IMR-90 (cell line): ENCODE data around the gene HSD17B7. TPM values are rescaled to one million over a fixed set of nuclear protein-coding genes. Genes with fewer than 3 reads are reported as not detected.

Source experiments
- ATAC-seq: fragments of 200-7000 bp; cut with Tn5 transposase; 2 replicates; pipeline ENCODE4 v1.9.1; 2020; ENCODE audit warnings: low read depth, mild to moderate bottlenecking, moderate library complexity
- BruUV-seq: library from RNA; stranded (reverse); fragments of 400-500 nt; replicated peaks from 2 replicates; lab custom pipeline; 2021; lab: Mats Ljungman, UMichigan
- CTCF ChIA-PET: fragments of 300-600 bp; formaldehyde crosslinking; extraction: SDS; loops from one replicate; lab custom pipeline; 2021; ENCODE audit warnings: antibody characterized with exemption; lab: Yijun Ruan, JAX
- POLR2A ChIA-PET: fragments of 300-600 bp; sonication (Branson Sonifier 250); formaldehyde crosslinking; loops from one replicate; lab custom pipeline; 2022; ENCODE audit warnings: antibody characterized with exemption; ENCODE audit not compliant: unreplicated experiment; lab: Charles Lee
- DNase-seq: peaks from one replicate; pipeline ENCODE4 v3.0.0; 2013
- H2AFZ ChIP-seq: replicated peaks from 2 replicates; pipeline ENCODE3; 2013; ENCODE audit warnings: low read length, mild to moderate bottlenecking; ENCODE audit not compliant: poor library complexity
- H2AK5ac ChIP-seq: 2 replicates; pipeline ENCODE4 v1.6.1; 2013; ENCODE audit warnings: low read depth, low read length, inconsistent platforms
- H2AK9ac ChIP-seq: replicated peaks from 2 replicates; pipeline ENCODE3; 2013; ENCODE audit warnings: mild to moderate bottlenecking, low read depth, low read length, moderate library complexity; ENCODE audit not compliant: poor library complexity
- H2BK120ac ChIP-seq: 2 replicates; pipeline ENCODE4 v1.6.1; 2013; ENCODE audit warnings: low read depth, low read length, inconsistent platforms
- H2BK15ac ChIP-seq: 3 replicates; pipeline ENCODE4 v1.6.1; 2013; ENCODE audit warnings: low read depth, low read length, inconsistent platforms
- H2BK20ac ChIP-seq: 2 replicates; pipeline ENCODE4 v1.6.1; 2013; ENCODE audit warnings: low read depth, mild to moderate bottlenecking, inconsistent platforms, low read length, moderate library complexity
- H2BK5ac ChIP-seq: 2 replicates; pipeline ENCODE4 v1.6.1; 2013; ENCODE audit warnings: mild to moderate bottlenecking, low read depth, low read length, inconsistent platforms; ENCODE audit not compliant: poor library complexity, severe bottlenecking
- H3K14ac ChIP-seq: replicated peaks from 2 replicates; pipeline ENCODE4 v1.6.1; 2013; ENCODE audit warnings: low read depth, low read length, inconsistent platforms
- H3K18ac ChIP-seq: 2 replicates; pipeline ENCODE4 v1.6.1; 2013; ENCODE audit warnings: low read depth, low read length, control low read depth
- H3K23ac ChIP-seq: 2 replicates; pipeline ENCODE4 v1.6.1; 2013; ENCODE audit warnings: low read depth, low read length, inconsistent platforms
- H3K27ac ChIP-seq: 2 replicates; pipeline ENCODE4 v1.5.1; 2013; ENCODE audit warnings: mild to moderate bottlenecking, control low read depth, low read length; ENCODE audit not compliant: insufficient read depth
- H3K27me3 ChIP-seq: 2 replicates; pipeline ENCODE4 v1.6.1; 2013; ENCODE audit warnings: low read length; ENCODE audit not compliant: control insufficient read depth, insufficient read depth
- H3K36me3 ChIP-seq: 2 replicates; pipeline ENCODE4 v1.6.1; 2013; ENCODE audit warnings: low read length, mixed read lengths; ENCODE audit not compliant: control insufficient read depth, insufficient read depth
- H3K4ac ChIP-seq: 2 replicates; pipeline ENCODE4 v1.6.1; 2013; ENCODE audit warnings: low read depth, low read length, inconsistent platforms
- H3K4me1 ChIP-seq: 2 replicates; pipeline ENCODE4 v1.6.1; 2013; ENCODE audit warnings: low read length, mixed read lengths; ENCODE audit not compliant: control insufficient read depth, insufficient read depth
- H3K4me2 ChIP-seq: 2 replicates; pipeline ENCODE4 v1.6.1; 2013; ENCODE audit warnings: low read depth, mild to moderate bottlenecking, control low read depth, low read length, moderate library complexity
- H3K4me3 ChIP-seq: 2 replicates; pipeline ENCODE4 v1.5.1; 2013; ENCODE audit warnings: low read depth, mild to moderate bottlenecking, control low read depth, low read length, moderate library complexity; ENCODE audit not compliant: insufficient read depth
- H3K56ac ChIP-seq: 2 replicates; pipeline ENCODE4 v1.6.1; 2013; ENCODE audit warnings: low read length, inconsistent platforms; ENCODE audit not compliant: insufficient read depth; ENCODE audit errors: extremely low read depth
- H3K79me1 ChIP-seq, 2 experiments: 2 replicates each; pipeline ENCODE4 v1.6.1; 2013; ENCODE audit warnings: low read length in 2 of 2, inconsistent platforms in 1 of 2, low read depth in 1 of 2
- H3K9ac ChIP-seq: 2 replicates; pipeline ENCODE4 v1.6.1; 2013; ENCODE audit warnings: low read depth, low read length, control low read depth
- H3K9me1 ChIP-seq: 2 replicates; pipeline ENCODE4 v1.6.1; 2013; ENCODE audit warnings: low read length, inconsistent platforms; ENCODE audit not compliant: insufficient read depth
- H3K9me3 ChIP-seq: 2 replicates; pipeline ENCODE4 v1.6.1; 2013; ENCODE audit warnings: low read length; ENCODE audit not compliant: control insufficient read depth, insufficient read depth
- H4K20me1 ChIP-seq: 2 replicates; pipeline ENCODE4 v1.6.1; 2013; ENCODE audit warnings: low read length, inconsistent platforms; ENCODE audit not compliant: insufficient read depth
- H4K5ac ChIP-seq: 2 replicates; pipeline ENCODE4 v1.6.1; 2013; ENCODE audit warnings: mild to moderate bottlenecking, low read depth, low read length, control low read depth
- H4K8ac ChIP-seq, 2 experiments: 2 replicates each; pipeline ENCODE4 v1.6.1; 2013; ENCODE audit warnings: low read depth in 2 of 2, low read length in 2 of 2, control low read depth in 1 of 2, inconsistent platforms in 1 of 2
- H4K91ac ChIP-seq: 2 replicates; pipeline ENCODE4 v1.6.1; 2013; ENCODE audit warnings: low read depth, low read length, inconsistent platforms; ENCODE audit not compliant: insufficient read depth
- BHLHE40 ChIP-seq: fragments of 150-350 bp; IDR thresholded peaks from 2 replicates; pipeline ENCODE4 v1.6.1; 2016; ENCODE audit warnings: mild to moderate bottlenecking, low read depth, low read length
- CTCF ChIP-seq: conservative IDR thresholded peaks from 2 replicates; pipeline ENCODE4 v1.5.1; 2012; ENCODE audit warnings: mild to moderate bottlenecking, low read depth, low read length, improper control_type of control experiment
- ELK1 ChIP-seq: fragments of 150-350 bp; IDR thresholded peaks from 2 replicates; pipeline ENCODE4 v1.6.1; 2016; ENCODE audit warnings: low read depth, mild to moderate bottlenecking, low read length, moderate library complexity, borderline replicate concordance
- FOS ChIP-seq: fragments of 150-350 bp; IDR thresholded peaks from 2 replicates; pipeline ENCODE4 v1.6.1; 2016; ENCODE audit warnings: low read depth, low read length
- POLR2A ChIP-seq: IDR thresholded peaks from 2 replicates; pipeline ENCODE4 v1.6.1; 2012; ENCODE audit warnings: mild to moderate bottlenecking, low read depth, low read length
- RAD21 ChIP-seq: IDR thresholded peaks from 2 replicates; pipeline ENCODE4 v1.6.1; 2012; ENCODE audit warnings: low read length, improper control_type of control experiment
- RFX5 ChIP-seq: IDR thresholded peaks from 2 replicates; pipeline ENCODE4 v1.8.0; 2012; ENCODE audit warnings: low read depth, mild to moderate bottlenecking, low read length, moderate library complexity
- WGBS, 2 experiments: methylation state at CpG; one replicate each; pipeline versions ENCODE4 v1.1.5 to v1.1.7; 2013; ENCODE audit warnings: missing lambda C conversion rate in 2 of 2; ENCODE audit not compliant: insufficient read length in 1 of 2; ENCODE audit errors: extremely low coverage in 2 of 2; 5-methylcytosine and 5-hydroxymethylcytosine counted together
- dilution Hi-C: fragments of 300-500 bp; cut with HindIII; formaldehyde crosslinking; loops from one replicate; pipeline ENCODE4 v1.14.3; 2018; ENCODE audit warnings: low sequenced_read_pairs; ENCODE audit not compliant: unreplicated experiment
- in situ Hi-C: fragments of 300-500 bp; cut with MboI; formaldehyde crosslinking; loops from 3 replicates; pipeline ENCODE4 v1.14.3; 2019; ENCODE audit warnings: low sequenced_read_pairs, inconsistent platforms, mixed read lengths
- intact Hi-C: fragments of 100-400 bp; cut with micrococcal nuclease; formaldehyde crosslinking; loops from 2 replicates; pipeline ENCODE4 v1.10.0; 2022
- polyA plus RNA-seq, 3 experiments: library from polyadenylated mRNA; depleted of rRNA; stranded (reverse); fragments of >200 nt; gene quantifications; 2 replicates each; pipeline ENCODE4 v1.2.3, GENCODE V29; 2012; ENCODE audit warnings: low replicate concordance in 1 of 3
- total RNA-seq: library from RNA; depleted of rRNA; stranded (reverse); fragments of >200 nt; gene quantifications from 2 replicates; pipeline ENCODE4 v1.2.3, GENCODE V29; 2012

Gene HSD17B7
- total and polyA plus RNA-seq, 2 of the 4 experiments (the other 2 are of a cell fraction) = 10.6 to 17.7 TPM

DNA sequence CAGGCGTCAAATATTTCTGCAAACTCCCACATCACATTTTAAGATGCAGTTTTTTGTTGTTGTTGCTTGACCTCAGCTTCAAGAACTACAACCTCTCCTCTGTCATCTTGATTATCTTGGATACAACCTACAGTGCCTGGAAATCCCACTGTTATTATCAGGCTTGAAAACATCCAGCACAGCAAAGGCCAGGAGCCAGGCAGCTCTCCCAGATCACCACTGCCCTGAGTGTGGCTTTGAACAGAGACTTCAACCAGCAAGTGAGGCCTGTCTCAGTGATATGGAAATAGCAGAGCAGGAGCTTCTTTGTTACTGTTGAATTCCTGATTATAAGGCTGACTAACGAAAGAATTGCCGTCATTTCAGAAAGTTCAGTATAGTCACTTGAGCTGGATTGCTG, 42.0 kb downstream of the HSD17B7 start:
- Histone ChIP-seq H3K36me3 (no peaks in the 10 kb centered on the region), H2BK15ac (no peak overlapping the region), H2BK120ac (no peak overlapping the region), H3K79me1 (no peaks in the 10 kb centered on the region), H3K56ac (no peak overlapping the region), H3K14ac (no peak overlapping the region), H3K27me3 (peaks cover 8% of the 10 kb centered on the region), H2AFZ (no peak overlapping the region), H2AK5ac (no peak overlapping the region), H2AK9ac (no peak overlapping the region), H3K4me1 (peaks cover 1% of the 10 kb centered on the region), H4K91ac (no peak overlapping the region), H3K4me3 (no peak overlapping the region), H2BK5ac (no peak overlapping the region), H3K4ac (no peak overlapping the region), H4K5ac (no peak overlapping the region), H3K4me2 (no peak overlapping the region), H3K9ac (no peak overlapping the region), H3K9me3 (no peaks in the 10 kb centered on the region), H3K18ac (no peak overlapping the region), H4K8ac (no peak overlapping the region), H2BK20ac (no peak overlapping the region), H3K9me1 (no peaks in the 10 kb centered on the region), H4K20me1 (no peaks in the 10 kb centered on the region), H3K23ac (no peak overlapping the region), H3K27ac (no peak overlapping the region)
- ATAC-seq (no peak), DNase-seq (no peak)
- intact Hi-C loops = no loop called here
- in situ Hi-C loops = no loop called here
- WGBS, 2 experiments = 71% methylated on average over 1 of the region's 3 CpGs; no CpG with 5 or more reads in 1 of the 2 experiments
- TF ChIP-seq RAD21 = no peak
- no peak for TF ChIP-seq CTCF
- no peak for TF ChIP-seq RFX5
- no peak for TF ChIP-seq BHLHE40
- TF ChIP-seq ELK1 = no peak
- TF ChIP-seq POLR2A = no peak
- no peak for TF ChIP-seq FOS
- ChIA-PET POLR2A (no interaction called here), CTCF (interaction anchor here (1.3 kb wide), 1 partner anchor 14 kb away, joined by 3 read pairs; no protein-coding TSS in a partner anchor)
- no TSS peak for BruUV-seq
- dilution Hi-C loops = no loop called here
